Stimulated activated CD4-positive, alpha-beta T cell treated with anti-CD3 and anti-CD28 coated beads, TNF-alpha, amount 100 ng/mL, for 1 hour (primary cell): ENCODE results near the gene SLC22A1.

Experiments
- DNase-seq, 3 donors: peaks; one replicate each; pipeline ENCODE4 v3.0.0-alpha.2; 2020; ENCODE audit warnings: low read depth in 3 of 3, low spot score in 1 of 3

Gene SLC22A1

GRCh38 chr6:160167604-160168399 lies 46.2 kb downstream of the SLC22A1 start:
- no peak for DNase-seq

GRCh38 chr6:160170018-160170680 lies 48.5 kb downstream of the SLC22A1 start:
- DNase-seq, result no peak

- DNase-seq, result no peak
Observed at GRCh38 chr6:160172704-160173103, 51.1 kb downstream of the SLC22A1 start.

GRCh38 chr6:160173806-160174527 lies 52.4 kb downstream of the SLC22A1 start:
- no peak for DNase-seq

- DNase-seq, result no peak
Observed at GRCh38 chr6:160174681-160175080, 53.1 kb downstream of the SLC22A1 start.

GRCh38 chr6:160177220-160177619 lies 55.6 kb downstream of the SLC22A1 start:
- DNase-seq, result no peak

GRCh38 chr6:160178271-160178670 lies 56.7 kb downstream of the SLC22A1 start:
- no peak for DNase-seq

- DNase-seq, result no peak
Observed at GRCh38 chr6:160180706-160181105, 59.1 kb downstream of the SLC22A1 start.

- DNase-seq, result no peak
Observed at GRCh38 chr6:160188773-160189172, 67.2 kb downstream of the SLC22A1 start.

- no peak for DNase-seq
Observed at GRCh38 chr6:160190081-160190480, 68.5 kb downstream of the SLC22A1 start.

GRCh38 chr6:160190973-160191372 lies 69.4 kb downstream of the SLC22A1 start:
- no peak for DNase-seq

- DNase-seq, result no peak
Observed at GRCh38 chr6:160192840-160193239, 71.2 kb downstream of the SLC22A1 start.

- no peak for DNase-seq
Observed at GRCh38 chr6:160194808-160195207, 73.2 kb downstream of the SLC22A1 start.

- DNase-seq, result no peak
Observed at GRCh38 chr6:160197662-160198061, 76.0 kb downstream of the SLC22A1 start.

- DNase-seq, result no peak
Observed at GRCh38 chr6:160198606-160199211, 77.1 kb downstream of the SLC22A1 start.

GRCh38 chr6:160201061-160201460 lies 79.4 kb downstream of the SLC22A1 start:
- no peak for DNase-seq

GRCh38 chr6:160202411-160202810 lies 80.8 kb downstream of the SLC22A1 start:
- no peak for DNase-seq

GRCh38 chr6:160203076-160203475 lies 81.5 kb downstream of the SLC22A1 start:
- DNase-seq, result no peak

GRCh38 chr6:160203522-160203921 lies 81.9 kb downstream of the SLC22A1 start:
- no peak for DNase-seq

GRCh38 chr6:160203953-160204352 lies 82.3 kb downstream of the SLC22A1 start:
- no peak for DNase-seq

- no peak for DNase-seq
Observed at GRCh38 chr6:160204710-160205109, 83.1 kb downstream of the SLC22A1 start.

GRCh38 chr6:160207618-160208017 lies 86.0 kb downstream of the SLC22A1 start:
- no peak for DNase-seq
